GM18507 (cell line): ENCODE results near the gene PRKCA.

Experiments used
- DNase-seq: peaks from one replicate; pipeline ENCODE4 v3.0.0; 2011; ENCODE audit warnings: low read depth; ENCODE audit not compliant: insufficient read length; ENCODE audit errors: extremely low spot score
- FAIRE-seq: peaks from 2 replicates; lab custom pipeline; 2011; peaks lifted over from hg19 to GRCh38; lab: Jason Lieb, UNC

The PRKCA gene

GRCh38 chr17:66781135-66781534 is 478.7 kb downstream of the PRKCA start:
- FAIRE-seq (no peak), DNase-seq (no peak)

GRCh38 chr17:66782851-66783250 is 480.4 kb downstream of the PRKCA start:
- no peak for DNase-seq
- no peak for FAIRE-seq

- FAIRE-seq (no peak), DNase-seq (no peak)
Observed at GRCh38 chr17:66783656-66784381, 481.4 kb downstream of the PRKCA start.

- DNase-seq (no peak), FAIRE-seq (no peak)
Observed at GRCh38 chr17:66784621-66785364, 482.4 kb downstream of the PRKCA start.

GRCh38 chr17:66786107-66786506 is 483.7 kb downstream of the PRKCA start:
- no peak for DNase-seq
- FAIRE-seq, result no peak

GRCh38 chr17:66787914-66788313 is 485.5 kb downstream of the PRKCA start:
- no peak for FAIRE-seq
- DNase-seq, result no peak

GRCh38 chr17:66789093-66789492 is 486.7 kb downstream of the PRKCA start:
- no peak for DNase-seq
- no peak for FAIRE-seq

GRCh38 chr17:66789961-66790437 is 487.6 kb downstream of the PRKCA start:
- no peak for FAIRE-seq
- DNase-seq, result no peak

- no peak for DNase-seq
- FAIRE-seq, result no peak
Observed at GRCh38 chr17:66790501-66791061, 488.2 kb downstream of the PRKCA start.

GRCh38 chr17:66791347-66791746 is 488.9 kb downstream of the PRKCA start:
- no peak for DNase-seq
- no peak for FAIRE-seq

GRCh38 chr17:66793814-66794213 is 491.4 kb downstream of the PRKCA start:
- no peak for DNase-seq
- FAIRE-seq, result no peak

- FAIRE-seq, result no peak
- DNase-seq, result no peak
Observed at GRCh38 chr17:66795486-66795885, 493.1 kb downstream of the PRKCA start.

- DNase-seq, result no peak
- no peak for FAIRE-seq
Observed at GRCh38 chr17:66799849-66800537, 497.6 kb downstream of the PRKCA start.

GRCh38 chr17:66803474-66803951 is 501.1 kb downstream of the PRKCA start:
- DNase-seq (no peak), FAIRE-seq (no peak)

- no peak for DNase-seq
- FAIRE-seq, result no peak
Observed at GRCh38 chr17:66805567-66805966, 503.2 kb downstream of the PRKCA start.

- DNase-seq (no peak), FAIRE-seq (no peak)
Observed at GRCh38 chr17:66807182-66807581, 504.8 kb downstream of the PRKCA start.

- FAIRE-seq, result no peak
- DNase-seq, result no peak
Observed at GRCh38 chr17:66809408-66809807, 507.0 kb downstream of the PRKCA start.

GRCh38 chr17:66810951-66811682 is 508.7 kb downstream of the PRKCA start:
- FAIRE-seq, result no peak
- no peak for DNase-seq

- FAIRE-seq, result no peak
- DNase-seq, result no peak
Observed at GRCh38 chr17:66811683-66812054, 509.3 kb downstream of the PRKCA start.
